CD4-positive, alpha-beta memory T cell (primary cell): ENCODE measurements around the gene MRPL1. TPM values are rescaled to one million over a fixed set of nuclear protein-coding genes. Genes with fewer than 3 reads are reported as not detected.

Source experiments
- CTCF ChIA-PET: fragments of 350-600 bp; sonication (Branson Sonifier 250); formaldehyde crosslinking; loops from one replicate; lab custom pipeline; 2021; ENCODE audit warnings: inconsistent platforms; ENCODE audit not compliant: partially characterized antibody; lab: Charles Lee
- POLR2A ChIA-PET: fragments of 350-600 bp; sonication (Branson Sonifier 250); formaldehyde crosslinking; loops from one replicate; lab custom pipeline; 2021; ENCODE audit not compliant: partially characterized antibody; lab: Charles Lee
- DNase-seq, 5 donors: peaks; one replicate each; pipeline versions ENCODE4 v3.0.0 to v3.0.0-alpha.2; 2020 to 2022; ENCODE audit warnings: mixed read lengths in 1 of 5
- H3K27ac ChIP-seq: one replicate; pipeline ENCODE4 v1.7.0; 2013; ENCODE audit warnings: low read depth, low read length
- H3K27me3 ChIP-seq: 2 replicates; pipeline ENCODE4 v1.7.0; 2013; ENCODE audit warnings: mild to moderate bottlenecking, low read length, moderate library complexity; ENCODE audit not compliant: insufficient read depth
- H3K36me3 ChIP-seq: 2 replicates; pipeline ENCODE4 v1.7.0; 2013; ENCODE audit warnings: mild to moderate bottlenecking, low read length, moderate library complexity; ENCODE audit not compliant: insufficient read depth
- H3K4me1 ChIP-seq: 2 replicates; pipeline ENCODE4 v1.7.0; 2013; ENCODE audit warnings: mild to moderate bottlenecking, low read length, moderate library complexity; ENCODE audit not compliant: insufficient read depth
- H3K4me3 ChIP-seq, 2 donors: one replicate each; pipeline ENCODE4 v1.7.0; 2013; ENCODE audit warnings: low read length in 2 of 2, mild to moderate bottlenecking in 1 of 2
- H3K9me3 ChIP-seq, 2 donors: one replicate each; pipeline ENCODE4 v1.7.0; 2013; ENCODE audit warnings: low read length in 2 of 2, control low read depth in 1 of 2; ENCODE audit not compliant: control insufficient read depth in 1 of 2
- H3K27ac Mint-ChIP-seq, 7 donors: one replicate each; pipeline ENCODE4 v1.8.0; 2020 to 2021; ENCODE audit warnings: mixed read lengths in 7 of 7, mild to moderate bottlenecking in 6 of 7, inconsistent platforms in 3 of 7, moderate library complexity in 3 of 7
- H3K27me3 Mint-ChIP-seq, 2 donors: one replicate each; pipeline ENCODE4 v1.8.0; 2020 to 2021; ENCODE audit warnings: mixed read lengths in 2 of 2
- H3K36me3 Mint-ChIP-seq, 2 donors: one replicate each; pipeline ENCODE4 v1.8.0; 2020 to 2021; ENCODE audit warnings: mixed read lengths in 2 of 2, inconsistent platforms in 1 of 2, mild to moderate bottlenecking in 1 of 2
- H3K4me1 Mint-ChIP-seq, 4 donors: one replicate each; pipeline ENCODE4 v1.8.0; 2020 to 2021; ENCODE audit warnings: mixed read lengths in 4 of 4, mild to moderate bottlenecking in 1 of 4
- H3K4me3 Mint-ChIP-seq, 8 donors: one replicate each; pipeline ENCODE4 v1.8.0; 2020 to 2021; ENCODE audit warnings: mixed read lengths in 8 of 8, mild to moderate bottlenecking in 7 of 8, moderate library complexity in 6 of 8, inconsistent platforms in 3 of 8
- H3K9me3 Mint-ChIP-seq, 8 donors: one replicate each; pipeline ENCODE4 v1.8.0; 2020 to 2021; ENCODE audit warnings: mixed read lengths in 8 of 8, mild to moderate bottlenecking in 5 of 8, inconsistent platforms in 3 of 8, moderate library complexity in 1 of 8
- intact Hi-C: fragments of 100-400 bp; cut with micrococcal nuclease; formaldehyde crosslinking; loops from one replicate; pipeline ENCODE4 v1.15.1; 2023
- polyA plus RNA-seq, 2 donors: library from polyadenylated mRNA; unstranded; fragments of 300-500 nt; fragmentation: Illumina TruSeq; gene quantifications; one replicate each; pipeline ENCODE4 v1.2.3, GENCODE V29; 2021
- total RNA-seq, 2 experiments: library from RNA; stranded (reverse); gene quantifications; one replicate each; pipeline ENCODE4 v1.2.3, GENCODE V29; 2021

MRPL1 gene
- total and polyA plus RNA-seq, 4 experiments from 2014 or later: 18.6 to 46.4 (median 25.0) TPM

DNA sequence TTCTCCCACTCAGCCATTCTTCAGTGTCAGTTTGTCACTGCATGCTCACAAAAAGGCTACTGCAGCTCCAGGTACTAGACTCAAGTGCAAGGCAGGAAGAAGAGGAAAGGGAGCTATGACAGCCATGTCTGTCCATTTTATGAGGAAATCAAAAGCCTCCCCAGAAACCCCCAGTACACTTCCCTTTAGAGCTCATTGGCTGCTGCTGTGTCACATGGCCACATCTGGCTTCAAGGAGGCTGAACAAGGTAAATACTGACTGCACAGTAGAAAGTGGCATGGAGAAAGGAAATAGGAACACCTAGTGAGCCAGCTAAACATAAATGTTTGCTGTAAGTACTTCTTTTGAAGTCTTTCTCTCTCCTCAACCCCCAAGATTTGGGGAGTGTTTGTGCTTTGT, 127.3 kb downstream of the MRPL1 start:
- no peaks in the 10 kb centered on the region for H3K4me1 ChIP-seq
- DNase-seq: no peak
- ChIA-PET CTCF (no interaction called here), POLR2A (no interaction called here)
- no peaks in the 10 kb centered on the region for H3K36me3 Mint-ChIP-seq
- no peaks in the 10 kb centered on the region for H3K27me3 ChIP-seq
- H3K4me3 Mint-ChIP-seq: no peak overlapping the region
- no peaks in the 10 kb centered on the region for H3K36me3 ChIP-seq
- no peak overlapping the region for H3K27ac Mint-ChIP-seq
- H3K9me3 ChIP-seq: no peaks in the 10 kb centered on the region
- peaks cover 10% of the 10 kb centered on the region in 2 donors for H3K27me3 Mint-ChIP-seq
- H3K4me3 ChIP-seq: no peak overlapping the region
- H3K27ac ChIP-seq: no peak overlapping the region
- H3K4me1 Mint-ChIP-seq: no peaks in the 10 kb centered on the region
- intact Hi-C loops: no loop called here
- peaks cover 0 to 3% (median 0%) of the 10 kb centered on the region in 8 donors for H3K9me3 Mint-ChIP-seq

DNA sequence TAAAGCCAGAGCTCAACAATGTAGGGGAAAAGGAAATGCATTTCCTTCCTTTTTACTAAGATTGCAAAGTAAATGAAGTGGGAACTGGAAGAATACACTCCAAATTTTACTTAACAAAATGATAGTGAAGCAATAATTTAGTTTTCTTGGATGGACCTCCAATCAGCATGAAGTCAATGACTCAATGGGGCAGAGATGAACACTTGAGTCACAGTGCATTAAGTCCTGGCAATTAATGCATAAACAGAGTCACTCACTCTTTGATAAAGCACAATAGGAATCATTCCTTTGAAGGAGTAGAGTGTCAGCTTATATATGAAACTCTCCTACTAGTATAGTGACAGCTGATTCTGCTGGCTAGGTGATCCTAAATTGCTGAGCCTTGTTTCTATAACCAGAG, 127.8 kb downstream of the MRPL1 start:
- ChIA-PET POLR2A (no interaction called here), CTCF (no interaction called here)
- Histone ChIP-seq H3K4me3 (no peak overlapping the region), H3K27me3 (no peaks in the 10 kb centered on the region), H3K9me3 (no peaks in the 10 kb centered on the region), H3K36me3 (no peaks in the 10 kb centered on the region), H3K27ac (no peak overlapping the region), H3K4me1 (no peaks in the 10 kb centered on the region)
- no peak for DNase-seq
- Mint-ChIP-seq H3K36me3 (no peaks in the 10 kb centered on the region), H3K27ac (no peak overlapping the region), H3K9me3 (peaks cover 0 to 2% (median 0%) of the 10 kb centered on the region in 8 donors), H3K4me3 (no peak overlapping the region), H3K27me3 (peaks cover 8 to 10% of the 10 kb centered on the region in 2 donors), H3K4me1 (no peaks in the 10 kb centered on the region)
- intact Hi-C loops: no loop called here

- no peaks in the 10 kb centered on the region for H3K36me3 ChIP-seq
- no peaks in the 10 kb centered on the region for H3K9me3 ChIP-seq
- no peak for DNase-seq
- no peaks in the 10 kb centered on the region for H3K27me3 ChIP-seq
- intact Hi-C loops: no loop called here
- Mint-ChIP-seq H3K27me3 (peaks cover 5 to 10% of the 10 kb centered on the region in 2 donors), H3K4me1 (no peaks in the 10 kb centered on the region), H3K27ac (no peak overlapping the region), H3K4me3 (no peak overlapping the region), H3K9me3 (peaks cover 0 to 2% (median 0%) of the 10 kb centered on the region in 8 donors), H3K36me3 (no peaks in the 10 kb centered on the region)
- no peaks in the 10 kb centered on the region for H3K4me1 ChIP-seq
- no peak overlapping the region for H3K27ac ChIP-seq
- CTCF ChIA-PET: no interaction called here
- POLR2A ChIA-PET: no interaction called here
- no peak overlapping the region for H3K4me3 ChIP-seq
Measured at GRCh38 chr4:77990904-77991358, 128.3 kb downstream of the MRPL1 start.

DNA sequence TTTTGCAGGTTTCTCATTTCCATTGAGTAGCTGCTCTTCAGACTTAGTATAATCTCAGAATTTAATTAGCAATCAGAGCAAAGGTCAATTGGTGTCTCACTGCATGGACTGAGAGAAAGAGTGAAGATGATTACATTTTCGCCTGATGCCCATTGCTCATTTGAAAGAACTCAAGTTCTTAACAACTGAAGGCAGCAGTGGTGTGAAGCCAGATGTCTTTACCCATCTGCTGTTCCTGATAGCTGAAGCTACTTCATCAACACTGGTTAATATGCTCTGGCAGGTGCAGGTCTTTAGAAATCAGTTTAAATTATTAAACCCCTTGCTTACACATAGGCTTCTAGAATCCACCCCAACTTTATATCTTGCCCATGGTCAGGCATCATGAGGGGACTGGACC, 130.0 kb downstream of the MRPL1 start:
- no peak for DNase-seq
- Histone ChIP-seq H3K36me3 (no peaks in the 10 kb centered on the region), H3K9me3 (no peaks in the 10 kb centered on the region), H3K27me3 (no peaks in the 10 kb centered on the region), H3K4me1 (no peaks in the 10 kb centered on the region), H3K27ac (no peak overlapping the region), H3K4me3 (no peak overlapping the region)
- no peaks in the 10 kb centered on the region for H3K4me1 Mint-ChIP-seq
- ChIA-PET POLR2A (no interaction called here), CTCF (no interaction called here)
- H3K27ac Mint-ChIP-seq: no peak overlapping the region
- H3K4me3 Mint-ChIP-seq: no peak overlapping the region
- peaks cover 0 to 2% (median 0%) of the 10 kb centered on the region in 8 donors for H3K9me3 Mint-ChIP-seq
- no peaks in the 10 kb centered on the region for H3K36me3 Mint-ChIP-seq
- peaks cover 5 to 10% of the 10 kb centered on the region in 2 donors for H3K27me3 Mint-ChIP-seq
- intact Hi-C loops: no loop called here

DNA sequence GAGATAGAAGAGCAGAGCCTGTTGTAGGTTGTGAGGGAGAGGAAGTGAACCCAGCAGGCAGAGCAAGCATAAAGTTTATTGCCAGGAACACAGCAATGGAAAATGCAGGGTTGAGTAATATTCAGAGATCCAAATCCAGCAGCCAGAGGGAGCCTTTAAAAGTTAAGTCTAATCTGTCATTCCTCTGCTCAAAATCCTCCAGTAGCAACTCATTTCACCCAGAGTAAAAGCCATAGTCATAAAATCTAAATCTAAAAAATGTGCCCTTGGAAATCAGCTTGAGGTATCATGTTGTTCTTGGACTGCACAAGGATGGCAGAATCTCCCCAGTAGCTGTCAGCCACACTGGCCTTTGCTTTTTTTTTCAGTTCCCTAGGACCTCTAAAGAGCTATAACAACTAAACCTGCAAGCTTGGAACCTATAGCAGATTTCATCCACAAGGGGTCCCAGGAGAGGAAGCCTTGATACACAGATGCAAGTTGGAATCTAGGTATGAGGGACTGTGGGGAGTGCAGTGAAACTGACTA, 131.6 kb downstream of the MRPL1 start:
- Histone ChIP-seq H3K4me3 (no peak overlapping the region), H3K27me3 (no peaks in the 10 kb centered on the region), H3K36me3 (no peaks in the 10 kb centered on the region), H3K27ac (no peak overlapping the region), H3K9me3 (no peaks in the 10 kb centered on the region), H3K4me1 (no peaks in the 10 kb centered on the region)
- intact Hi-C loops: no loop called here
- POLR2A ChIA-PET: no interaction called here
- Mint-ChIP-seq H3K9me3 (peaks cover 0 to under 1% (median 0%) of the 10 kb centered on the region in 8 donors), H3K4me3 (no peak overlapping the region), H3K27ac (no peak overlapping the region), H3K27me3 (peaks cover 4 to 5% of the 10 kb centered on the region in 2 donors), H3K4me1 (no peaks in the 10 kb centered on the region), H3K36me3 (no peaks in the 10 kb centered on the region)
- CTCF ChIA-PET: interaction anchor here (0.8 to 1.1 kb wide), 3 partner anchors 9 to 132 kb away, joined by 3 read pairs; no protein-coding TSS in a partner anchor
- DNase-seq: peak in 2 of 5 donors; percentile 0 to 4

DNA sequence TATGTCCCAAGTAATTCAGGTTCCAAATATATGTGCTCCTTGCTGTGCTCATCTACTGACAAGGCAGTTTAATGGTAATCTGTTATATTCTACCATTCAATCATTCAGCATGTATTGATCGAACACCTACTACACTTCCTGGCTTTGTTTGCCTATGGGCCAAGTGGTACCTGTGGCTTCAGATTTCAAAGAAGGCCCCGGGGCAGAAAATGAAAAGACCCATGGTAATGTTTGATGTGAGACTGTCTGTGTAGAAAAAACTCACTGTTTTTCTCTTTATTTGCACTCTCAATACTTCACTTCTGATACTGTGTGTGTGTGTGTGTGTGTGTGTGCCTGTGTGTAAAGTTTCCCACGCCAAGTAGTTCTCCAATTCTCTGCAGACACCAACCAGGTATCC, 133.4 kb downstream of the MRPL1 start:
- Mint-ChIP-seq H3K4me3 (no peak overlapping the region), H3K36me3 (no peaks in the 10 kb centered on the region), H3K27me3 (peaks cover 0 to 3% of the 10 kb centered on the region in 2 donors), H3K9me3 (peaks cover 0 to 2% (median 0%) of the 10 kb centered on the region in 8 donors), H3K4me1 (no peaks in the 10 kb centered on the region), H3K27ac (no peak overlapping the region)
- Histone ChIP-seq H3K27me3 (no peaks in the 10 kb centered on the region), H3K27ac (no peak overlapping the region), H3K36me3 (no peaks in the 10 kb centered on the region), H3K9me3 (no peaks in the 10 kb centered on the region), H3K4me3 (no peak overlapping the region), H3K4me1 (no peaks in the 10 kb centered on the region)
- no peak for DNase-seq
- intact Hi-C loops: no loop called here
- CTCF ChIA-PET: no interaction called here
- POLR2A ChIA-PET: no interaction called here

- Histone ChIP-seq H3K9me3 (no peaks in the 10 kb centered on the region), H3K27ac (no peak overlapping the region), H3K36me3 (no peaks in the 10 kb centered on the region), H3K4me3 (no peak overlapping the region), H3K27me3 (no peaks in the 10 kb centered on the region), H3K4me1 (no peaks in the 10 kb centered on the region)
- H3K4me3 Mint-ChIP-seq: no peak overlapping the region
- no peaks in the 10 kb centered on the region for H3K4me1 Mint-ChIP-seq
- H3K36me3 Mint-ChIP-seq: no peaks in the 10 kb centered on the region
- no peak overlapping the region for H3K27ac Mint-ChIP-seq
- POLR2A ChIA-PET: no interaction called here
- intact Hi-C loops: no loop called here
- CTCF ChIA-PET: no interaction called here
- peaks cover 0 to 2% (median 0%) of the 10 kb centered on the region in 8 donors for H3K9me3 Mint-ChIP-seq
- no peak for DNase-seq
- peaks cover 0 to 2% of the 10 kb centered on the region in 2 donors for H3K27me3 Mint-ChIP-seq
Measured at GRCh38 chr4:78001531-78001930, 138.9 kb downstream of the MRPL1 start.
